Measurements from ENCODE around the gene CARD19. TPM values are rescaled to one million over a fixed set of nuclear protein-coding genes. Genes with fewer than 3 reads are reported as not detected.

CARD19 gene
- total RNA-seq, 1 donor from 2014 or later, result 19.9 TPM

DNA sequence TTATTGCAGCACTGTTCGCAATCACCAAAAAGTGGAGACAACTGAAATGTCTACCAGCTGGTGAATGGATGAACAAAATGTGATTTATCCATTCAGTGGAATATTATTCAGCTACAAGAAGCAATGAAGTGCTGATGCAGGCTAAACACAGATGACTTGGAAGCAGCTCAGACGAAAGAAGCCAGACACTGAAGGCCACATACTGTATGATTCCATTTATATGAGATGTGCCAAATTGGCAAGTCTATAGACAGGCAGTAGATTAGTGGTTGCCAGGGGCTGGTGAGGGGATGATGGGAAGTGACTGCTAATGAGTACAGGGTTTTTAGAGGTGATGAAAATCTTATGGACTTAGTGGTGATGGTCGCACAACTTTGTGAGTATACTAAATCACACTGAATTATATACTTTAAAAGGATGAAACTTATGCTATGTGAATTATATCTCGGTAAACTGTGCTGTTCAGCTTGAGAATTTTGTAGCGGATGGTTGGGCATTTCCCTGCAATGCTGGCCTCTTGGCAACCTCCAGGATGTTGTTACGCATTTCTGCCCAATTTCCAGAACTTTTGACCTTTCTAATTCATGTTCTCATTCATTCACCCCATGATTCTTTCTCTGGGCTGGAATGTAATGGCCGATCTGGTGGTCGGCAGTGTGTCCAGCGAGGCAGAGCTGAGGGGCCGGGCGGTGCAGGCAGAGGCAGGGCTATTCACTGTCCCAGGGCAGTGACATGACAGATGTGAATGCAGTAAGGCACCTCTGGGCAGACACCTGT is 66.0 kb downstream of the CARD19 start:
- ATAC-seq, result no peak

Other genes starting within 250 kb of the CARD19 start
- 3.0 TPM for gene ZNF484, start 218.2 kb upstream of the CARD19 start, total RNA-seq
- gene FGD3, start 148.7 kb upstream of the CARD19 start, total RNA-seq, result 2.1 TPM
- gene SUSD3, start 37.5 kb upstream of the CARD19 start, total RNA-seq, result 0.96 TPM
- 16.9 TPM for gene NINJ1, start 38.0 kb downstream of the CARD19 start, total RNA-seq
- gene WNK2, start 87.9 kb downstream of the CARD19 start, total RNA-seq, result 0.92 TPM

Data from esophagus mucosa (tissue), 1 donor.